ENCODE measurements around the gene LAMB3.

The LAMB3 gene

GRCh38 chr1:209659909-209660308 lies 7.7 kb upstream of the LAMB3 start:
- no peak for DNase-seq

DNA sequence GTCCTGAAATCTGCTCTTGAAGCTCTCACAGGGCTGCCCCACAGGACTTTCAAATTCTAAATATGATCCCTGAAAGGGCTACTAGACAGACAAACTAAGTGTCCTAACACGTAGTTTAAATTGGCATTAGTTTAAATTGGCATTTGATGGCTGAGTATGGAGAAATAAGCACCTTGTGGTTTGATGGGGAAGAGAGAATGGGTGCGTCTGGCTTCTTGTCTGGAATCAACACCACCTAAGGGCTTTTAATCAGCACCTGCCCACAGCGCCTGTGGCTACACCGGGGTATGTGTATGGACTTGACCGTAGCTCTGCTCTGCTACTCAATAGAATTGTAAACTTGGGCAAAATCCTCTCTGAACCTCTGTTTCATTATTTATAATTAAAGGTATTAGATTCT lies 5.7 kb upstream of the LAMB3 start:
- no peak for DNase-seq

DNA sequence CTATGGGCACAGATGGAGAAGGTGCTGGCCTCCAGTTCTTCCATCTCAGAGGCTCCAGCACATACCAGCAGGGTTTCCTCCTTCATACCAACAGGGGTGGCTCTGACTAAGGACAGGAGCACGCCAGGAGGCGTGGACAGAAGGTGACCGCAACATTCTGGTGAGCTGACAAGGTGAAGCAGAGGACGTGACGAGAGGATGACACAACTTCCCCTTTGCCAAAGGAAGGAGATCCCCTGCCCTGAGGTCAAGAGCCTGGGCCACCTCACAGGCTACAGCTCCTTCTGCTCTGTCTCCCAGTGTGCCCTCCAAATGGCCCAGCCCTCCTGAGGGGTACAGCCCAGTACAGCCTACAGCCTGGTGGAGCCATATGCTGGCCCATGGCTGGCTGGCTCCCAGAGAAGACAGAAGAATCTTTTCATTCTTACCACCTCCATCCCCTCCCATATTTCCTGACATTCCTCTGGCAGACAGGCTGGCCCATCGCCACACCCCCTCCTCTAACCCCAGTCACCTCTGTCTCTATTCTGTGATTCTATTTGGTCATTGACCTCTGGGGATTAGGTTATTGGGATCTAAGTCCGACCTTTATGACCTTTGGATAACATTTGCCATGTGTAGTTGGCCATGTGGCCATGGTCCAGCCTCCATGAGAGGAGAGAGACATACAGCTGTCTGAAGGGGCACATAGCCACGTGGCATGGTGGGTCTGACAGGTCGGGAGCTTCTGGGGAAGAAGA lies 5.1 kb upstream of the LAMB3 start:
- no peak for DNase-seq

DNA sequence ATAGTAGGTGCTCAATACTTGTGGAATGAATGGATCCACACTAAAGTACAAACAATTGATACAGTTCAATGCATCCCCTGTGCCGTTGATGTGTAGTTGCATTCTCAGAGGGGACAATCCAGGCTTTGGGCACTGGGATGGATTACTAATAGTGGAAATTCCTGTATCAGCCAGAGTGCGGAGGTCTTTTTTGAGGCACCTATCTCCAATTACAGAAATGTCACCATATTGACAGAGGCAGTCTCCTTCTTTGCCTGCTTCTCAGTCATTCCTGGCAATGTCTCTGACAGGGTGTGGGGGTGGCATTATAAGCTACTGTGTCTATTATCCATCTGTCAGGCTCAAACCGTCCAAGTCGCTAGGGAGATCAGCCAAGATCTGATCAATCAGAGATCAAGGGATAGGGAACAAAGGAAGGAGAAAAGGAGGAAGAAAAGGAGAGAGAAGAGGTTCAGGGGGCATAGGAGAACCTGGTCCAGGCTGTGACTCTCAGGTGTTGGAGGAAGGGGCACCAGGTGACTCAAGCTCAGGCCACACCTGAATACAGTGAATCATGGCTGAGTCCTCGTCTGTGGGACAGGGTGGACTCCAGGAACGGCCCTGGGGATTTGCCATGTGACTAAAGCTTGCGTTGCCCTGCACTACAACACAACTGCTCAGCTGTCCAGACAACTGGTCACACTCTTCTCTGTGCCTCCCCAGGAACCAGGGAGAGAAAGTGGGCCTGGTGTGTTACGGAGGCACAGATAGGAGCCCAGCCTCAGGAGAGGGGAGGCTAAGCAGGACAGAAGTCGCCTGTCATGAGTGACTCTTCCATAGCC lies 3.4 kb upstream of the LAMB3 start:
- DNase-seq = no peak

- DNase-seq = no peak
Measured at GRCh38 chr1:209653915-209654351, 1.7 kb upstream of the LAMB3 start.

DNA sequence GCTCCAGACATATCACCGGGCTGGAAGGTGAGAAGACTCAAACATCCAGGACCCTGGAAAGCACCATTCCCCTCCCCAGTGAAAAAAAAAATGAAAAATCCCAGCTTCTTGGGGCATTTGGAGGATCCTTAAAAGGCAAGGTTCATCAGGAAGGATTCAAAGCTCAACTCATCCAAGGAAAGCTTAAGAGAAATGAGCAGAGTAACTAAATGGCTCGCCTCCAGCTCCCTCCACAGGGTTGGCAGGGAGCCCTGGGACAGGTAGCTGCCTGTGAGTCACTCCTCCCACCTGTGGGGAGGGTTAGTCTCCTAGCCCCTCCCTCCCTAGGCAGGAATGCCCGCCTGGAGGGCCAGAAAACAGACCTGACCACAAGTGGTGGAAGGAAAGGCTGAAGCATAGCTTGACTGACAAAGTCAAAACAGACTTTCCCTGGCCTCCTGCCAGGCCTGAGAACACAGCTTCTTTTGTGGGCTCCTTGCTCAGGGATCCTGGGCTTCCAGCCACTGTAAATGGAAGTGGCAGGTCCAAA lies 712 bp upstream of the LAMB3 start:
- peak; percentile 1 for DNase-seq

DNA sequence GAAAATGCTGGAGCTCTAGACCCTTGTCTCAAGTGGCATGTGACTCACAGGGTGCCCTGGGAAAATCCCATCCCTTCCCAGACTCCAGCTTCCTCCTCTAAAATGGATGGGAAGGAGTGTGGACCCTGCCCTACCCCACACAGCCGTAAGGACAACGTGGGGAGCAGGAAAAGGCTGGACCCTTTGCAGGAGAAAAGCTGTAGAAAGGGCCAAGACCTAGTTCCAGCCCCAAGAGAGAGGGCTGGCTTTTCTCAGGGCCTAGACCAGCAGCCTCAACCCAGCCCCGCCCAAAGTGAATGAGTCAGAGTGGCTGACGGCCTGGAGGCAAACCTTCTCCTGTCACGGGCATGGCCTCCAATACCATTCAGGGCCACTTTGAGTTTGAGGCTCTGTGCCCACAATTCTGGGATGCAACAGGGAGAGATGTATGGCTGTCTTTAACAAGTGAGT lies 1.1 kb downstream of the LAMB3 start:
- DNase-seq = peak; percentile 36

DNA sequence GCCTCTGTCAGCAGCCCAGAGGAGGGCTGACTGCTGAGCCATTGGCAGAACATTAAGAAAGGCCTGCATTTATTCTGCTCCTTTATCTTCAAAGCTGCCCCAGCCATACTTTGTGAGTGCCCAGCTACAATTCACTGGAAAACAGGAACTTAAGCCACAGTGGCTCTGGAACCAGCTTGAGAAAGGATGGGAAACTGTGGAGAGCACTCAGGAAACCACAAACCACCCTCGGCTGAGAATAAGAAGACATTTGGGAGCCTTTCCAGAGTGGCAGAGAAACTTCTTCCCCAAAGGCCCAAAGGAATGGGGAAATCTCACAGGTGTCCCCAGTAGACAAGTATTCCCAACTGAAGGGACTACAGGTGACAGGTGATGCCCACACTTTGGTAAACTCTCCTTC lies 1.8 kb downstream of the LAMB3 start:
- no peak for DNase-seq

GRCh38 chr1:209648931-209649776 lies 3.1 kb downstream of the LAMB3 start:
- DNase-seq = no peak

- DNase-seq = no peak
Measured at GRCh38 chr1:209648346-209648745, 3.9 kb downstream of the LAMB3 start.

DNA sequence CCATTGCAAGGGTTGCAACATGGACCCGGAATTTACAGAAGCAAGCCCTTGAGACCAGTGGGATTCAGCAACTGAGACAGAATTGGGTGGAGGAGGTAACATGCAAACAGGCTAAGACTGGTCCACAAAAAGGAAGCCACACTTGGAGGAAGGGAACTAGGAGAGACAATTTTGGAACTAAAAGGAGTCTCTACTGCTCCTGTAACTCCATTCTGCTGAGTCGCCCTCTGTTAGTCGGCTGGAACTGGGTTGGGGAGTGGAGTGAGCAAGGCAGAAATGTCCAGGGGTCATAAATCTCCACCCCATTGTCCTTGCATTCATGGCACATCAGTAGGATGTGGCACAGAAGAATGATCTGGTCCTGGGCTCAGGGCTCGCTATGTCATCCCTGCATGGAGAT lies 5.1 kb downstream of the LAMB3 start:
- no peak for DNase-seq

GRCh38 chr1:209646558-209646957 lies 5.7 kb downstream of the LAMB3 start:
- DNase-seq = no peak

GRCh38 chr1:209645574-209646452 lies 6.4 kb downstream of the LAMB3 start:
- no peak for DNase-seq

GRCh38 chr1:209643285-209644020 lies 8.8 kb downstream of the LAMB3 start:
- no peak for DNase-seq

- DNase-seq = no peak
Measured at GRCh38 chr1:209642816-209643215, 9.4 kb downstream of the LAMB3 start.

GRCh38 chr1:209641832-209642172 lies 10.4 kb downstream of the LAMB3 start:
- no peak for DNase-seq

GRCh38 chr1:209635850-209636249 lies 16.4 kb downstream of the LAMB3 start:
- DNase-seq = no peak

DNA sequence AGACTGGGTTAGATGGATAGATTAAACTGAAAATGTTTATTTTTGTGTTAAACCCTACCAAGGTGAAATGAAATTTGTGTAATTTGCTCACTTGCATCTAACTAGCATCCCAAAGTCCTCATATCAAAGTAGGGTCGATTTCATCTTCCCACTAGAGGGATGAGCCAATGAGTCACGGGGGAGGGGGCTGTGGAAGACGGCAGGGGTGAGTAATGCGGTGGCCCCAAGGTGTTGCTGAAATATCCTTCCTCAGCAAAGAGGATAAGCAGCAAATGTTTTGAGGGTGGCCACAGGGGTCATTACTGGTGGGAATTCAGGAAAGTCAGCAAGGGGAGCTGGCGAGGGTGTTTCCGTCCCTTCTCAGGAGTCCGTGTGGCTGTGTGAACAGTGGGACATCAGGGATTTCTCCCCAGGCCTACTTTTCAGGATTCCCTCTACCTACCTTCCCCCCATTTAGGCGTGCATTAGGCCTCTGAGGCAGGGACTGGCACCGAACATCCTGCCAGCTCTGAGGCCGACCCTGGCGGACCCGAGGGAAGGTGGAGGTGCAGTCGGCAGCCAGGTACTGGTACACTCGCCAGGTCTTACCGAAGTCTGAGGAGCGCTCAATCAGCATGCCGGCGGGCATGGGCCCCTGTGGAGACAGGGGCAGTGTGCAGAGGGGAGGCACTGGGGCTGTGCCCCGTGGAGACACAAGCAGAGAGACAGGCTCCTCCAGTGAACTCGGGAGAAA lies 18.1 kb downstream of the LAMB3 start:
- no peak for DNase-seq

GRCh38 chr1:209633335-209633997 lies 18.8 kb downstream of the LAMB3 start:
- DNase-seq = no peak
